NCI-H2196 (cell line): ENCODE measurements around the gene WFS1.
A peak's percentile ranks its signal among the peaks of the same experiment; 100 is the strongest.

Experiments used
- DNase-seq: peaks from one replicate; lab custom pipeline; 2025; ENCODE audit not compliant: unreplicated experiment; lab: John Stamatoyannopoulos, UW

Gene WFS1

DNA sequence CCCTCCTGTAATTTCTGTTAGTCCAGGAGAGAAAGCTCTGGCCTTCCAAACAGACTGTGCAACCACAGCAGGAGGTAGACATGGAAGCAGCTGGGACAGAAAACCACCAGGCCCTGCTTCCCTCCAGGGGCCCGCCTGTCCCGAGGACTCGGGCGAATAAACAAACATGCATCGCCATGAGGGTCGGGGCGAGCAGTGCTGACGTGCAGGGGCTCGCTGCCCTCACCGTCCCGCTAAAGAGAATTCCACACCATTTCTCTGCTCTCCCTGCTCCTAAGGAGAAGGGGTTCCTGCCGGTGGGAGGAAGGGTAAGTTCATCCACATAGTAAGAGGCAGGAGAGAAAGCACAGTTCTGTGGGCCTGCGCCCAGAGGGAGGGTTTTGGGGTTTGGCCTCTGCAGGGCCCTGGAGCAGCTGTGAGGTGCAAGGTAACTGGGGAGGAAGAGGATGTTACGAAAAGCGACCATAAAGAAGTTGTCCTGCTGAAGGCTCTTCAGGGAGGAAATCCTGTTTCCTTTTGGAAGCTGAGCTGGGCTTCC lies 54.9 kb downstream of the WFS1 start:
- no peak for DNase-seq

DNA sequence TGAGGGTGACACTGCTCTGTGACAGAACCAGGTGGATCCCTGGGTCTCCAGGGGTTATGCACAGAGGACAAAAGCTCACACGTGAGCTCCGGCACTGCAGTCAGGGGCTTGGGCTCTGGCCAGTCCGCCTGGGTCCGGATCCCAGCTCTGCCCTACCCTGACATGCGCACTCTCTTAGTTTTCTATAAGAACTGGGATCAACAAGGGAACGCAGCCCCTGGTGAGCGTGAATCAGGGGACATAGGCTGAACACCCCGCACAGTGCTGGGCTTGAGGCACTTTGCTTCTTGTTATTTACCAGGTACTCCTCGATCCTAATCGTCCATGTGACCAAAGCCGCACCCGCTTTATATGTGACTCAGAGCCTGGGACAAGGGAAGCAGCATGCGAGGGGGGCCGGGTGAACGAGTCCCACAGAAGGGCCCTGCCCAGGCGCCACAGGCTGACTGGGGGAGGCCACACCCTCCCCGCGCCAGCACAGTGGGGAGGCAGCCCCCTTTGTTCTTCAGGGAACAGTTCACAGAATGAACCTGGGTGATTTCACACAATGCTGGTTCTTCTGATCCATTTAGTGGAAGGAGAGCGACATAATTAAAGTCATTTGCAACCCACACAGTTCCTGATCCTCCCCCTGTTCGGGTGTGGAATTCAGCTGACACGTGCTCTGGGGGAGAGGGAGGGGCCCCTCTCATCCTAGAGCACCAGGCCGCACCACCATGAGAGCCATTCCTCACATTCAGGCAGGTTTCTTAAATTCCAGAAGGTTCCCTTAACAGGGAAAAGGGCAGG lies 55.5 kb downstream of the WFS1 start:
- DNase-seq, result no peak

DNA sequence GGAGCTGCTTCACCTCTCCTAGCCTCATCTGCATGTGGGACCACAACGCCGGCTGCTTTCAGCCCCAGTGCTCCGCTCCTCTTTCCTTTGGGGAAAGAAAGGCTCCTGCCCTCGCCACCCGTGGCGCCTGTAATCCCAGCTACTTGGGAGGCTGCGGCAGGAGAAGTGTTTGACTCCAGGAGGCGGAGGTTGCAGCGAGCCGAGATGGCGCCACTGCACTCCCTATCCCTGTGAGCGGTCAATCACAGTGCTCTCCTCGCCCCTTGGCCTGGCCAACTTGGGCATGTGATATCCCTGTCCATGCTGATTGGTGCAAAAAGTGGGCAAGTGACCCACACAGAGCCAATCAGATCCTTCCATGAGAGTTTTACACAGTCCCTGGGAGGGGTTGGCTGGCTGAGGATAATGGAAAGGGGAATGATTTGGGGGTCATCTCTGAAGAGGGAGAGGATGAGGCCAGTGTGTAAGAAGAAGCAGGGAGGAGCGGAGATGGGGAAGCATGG lies 56.2 kb downstream of the WFS1 start:
- no peak for DNase-seq

DNA sequence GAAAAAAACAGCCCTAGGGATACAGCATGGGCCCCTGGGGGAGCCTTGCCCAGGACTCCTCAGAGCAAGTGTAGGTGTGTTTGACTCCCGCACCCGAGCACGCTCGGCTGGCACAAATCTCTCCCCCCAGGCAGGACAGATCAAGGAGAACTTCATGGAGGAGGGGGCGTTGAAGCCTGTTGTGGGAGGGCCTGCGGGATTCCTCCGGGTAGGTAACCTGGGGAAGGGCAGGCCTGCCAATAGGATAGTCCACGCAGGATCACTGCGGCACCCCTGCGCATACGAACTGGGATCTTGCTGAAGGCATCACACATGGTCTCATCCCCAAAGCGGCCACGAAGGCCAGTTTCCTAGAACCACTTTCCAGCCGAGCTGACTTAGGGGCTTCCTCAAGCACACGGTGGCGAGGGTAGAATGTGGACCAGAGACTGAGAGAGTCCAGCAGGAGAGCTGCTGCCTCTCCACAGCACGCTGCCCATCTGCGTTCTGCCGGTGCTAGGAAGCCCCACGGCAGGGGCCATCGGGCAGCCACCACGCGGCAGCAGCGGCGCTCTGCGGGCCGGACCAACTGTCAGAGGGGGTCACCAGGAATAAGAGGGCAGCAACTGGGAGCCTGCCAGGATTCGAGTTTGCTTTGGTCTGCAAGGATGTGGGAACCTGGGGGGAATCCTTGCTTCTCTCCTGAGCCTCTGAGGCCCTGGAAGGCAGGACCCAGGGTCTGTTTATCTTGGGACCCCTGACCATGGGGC lies 56.8 kb downstream of the WFS1 start:
- DNase-seq, result no peak

DNA sequence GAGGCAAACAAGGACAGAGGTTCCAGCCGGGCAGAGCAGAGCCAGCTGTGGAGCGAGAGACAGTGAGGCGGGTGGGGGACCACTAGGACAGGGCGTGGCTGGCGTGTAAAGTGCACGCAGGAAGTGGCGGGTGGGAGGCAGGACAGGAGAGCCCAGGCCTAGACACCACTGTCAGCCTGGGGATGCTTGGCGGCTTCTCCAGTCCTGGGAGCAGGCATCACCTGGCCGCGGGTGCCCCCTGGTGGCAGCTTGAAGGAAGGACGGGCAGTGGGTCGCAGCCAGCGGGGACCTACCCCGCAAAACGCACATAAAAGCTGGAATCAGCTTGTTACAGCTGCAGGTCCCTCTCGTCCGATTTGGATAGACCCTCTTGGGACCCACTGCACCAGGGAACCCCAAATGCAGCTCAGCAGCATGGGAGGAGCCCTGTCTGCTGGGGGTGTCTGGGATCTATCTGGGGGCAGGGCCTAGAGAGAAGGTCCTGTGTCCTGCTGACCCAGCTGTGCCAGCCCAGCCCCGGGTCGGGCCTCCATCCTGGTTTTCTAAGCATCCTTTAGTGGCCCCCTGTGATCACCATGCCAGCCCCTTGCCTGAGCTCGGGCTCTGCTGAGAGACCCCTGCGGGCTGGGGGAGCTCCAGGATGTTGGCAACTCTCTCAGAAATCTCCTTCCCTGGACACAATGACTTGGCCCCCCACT lies 57.7 kb downstream of the WFS1 start:
- DNase-seq, result peak; percentile 77

DNA sequence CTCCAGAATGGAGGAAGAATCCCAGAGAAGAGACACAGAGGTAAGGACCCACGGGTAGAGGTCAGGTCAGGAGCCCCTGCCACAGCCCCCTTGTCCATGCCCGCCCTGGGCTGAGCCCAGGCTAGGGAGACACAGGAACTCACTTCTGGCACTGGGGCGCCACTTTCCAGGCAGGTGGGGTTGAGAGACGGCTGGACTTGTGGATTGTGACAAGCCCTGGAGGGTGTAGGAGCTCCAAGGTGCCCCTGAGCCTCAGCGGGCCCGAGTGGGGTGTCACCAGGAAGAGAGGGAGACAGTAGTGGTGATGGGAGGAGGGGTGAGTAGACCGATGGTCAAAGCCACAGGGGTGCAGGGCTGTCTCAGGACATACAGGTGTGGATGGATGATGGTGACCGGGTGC lies 58.9 kb downstream of the WFS1 start:
- no peak for DNase-seq

DNA sequence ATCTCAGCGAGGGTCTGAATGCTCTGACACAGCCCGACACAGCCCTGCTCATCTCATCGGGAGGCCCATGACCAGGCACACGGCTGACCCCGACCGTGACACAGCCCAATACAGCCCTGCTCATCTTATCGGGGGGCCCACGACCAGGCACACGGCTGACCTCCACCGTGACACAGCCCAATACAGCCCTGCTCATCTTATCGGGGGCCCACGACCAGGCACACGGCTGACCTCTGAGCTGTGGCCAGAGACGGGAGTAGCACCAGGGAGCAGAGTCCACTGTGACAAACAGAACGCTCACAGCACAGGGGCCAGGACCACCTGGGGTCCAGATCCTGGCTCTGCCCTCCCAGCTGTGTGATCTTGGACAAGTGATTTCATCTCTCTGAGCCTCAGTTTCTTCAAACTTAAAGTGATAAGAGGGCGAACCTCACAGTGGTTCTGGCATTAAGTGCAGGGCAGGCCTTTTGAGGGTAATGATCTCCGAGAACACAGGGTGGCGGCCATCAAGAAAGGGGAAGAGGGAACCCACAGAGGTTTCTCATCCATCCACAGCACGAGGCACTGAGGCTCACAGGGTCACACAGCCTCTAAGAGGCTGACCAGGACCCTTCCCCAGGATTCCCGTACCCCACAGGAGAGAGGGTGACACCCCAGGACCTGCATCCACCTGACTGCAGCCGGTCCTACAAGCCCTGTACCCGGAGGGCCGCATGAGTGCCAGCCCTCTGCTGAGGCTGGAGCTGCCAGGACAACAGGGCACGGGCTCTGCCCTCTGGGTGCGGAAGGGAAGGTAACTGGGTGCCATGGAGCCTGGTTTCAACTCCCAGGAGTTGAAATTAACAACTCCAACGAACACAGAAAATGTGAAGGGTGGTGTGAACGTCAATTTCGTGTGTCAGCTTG lies 60.1 kb downstream of the WFS1 start:
- DNase-seq, result no peak

DNA sequence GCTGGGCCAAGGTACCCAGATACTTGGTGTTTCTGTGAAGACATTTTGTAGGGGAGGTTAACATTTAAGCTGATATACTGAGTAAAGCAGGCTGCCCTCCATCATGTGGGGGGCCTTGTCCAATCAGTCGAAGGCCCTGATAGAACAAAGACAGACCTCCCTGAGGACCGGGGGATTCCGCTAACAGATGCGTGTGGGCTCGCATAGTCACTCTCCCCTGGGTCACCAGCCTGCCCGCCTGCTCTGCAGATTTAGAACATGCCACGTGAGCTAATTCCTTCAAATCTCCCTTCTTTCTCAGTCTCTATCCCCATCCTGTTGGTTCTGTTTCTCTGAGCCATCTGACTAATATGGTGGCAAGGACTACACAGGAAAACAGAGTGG lies 60.7 kb downstream of the WFS1 start:
- DNase-seq, result no peak

DNA sequence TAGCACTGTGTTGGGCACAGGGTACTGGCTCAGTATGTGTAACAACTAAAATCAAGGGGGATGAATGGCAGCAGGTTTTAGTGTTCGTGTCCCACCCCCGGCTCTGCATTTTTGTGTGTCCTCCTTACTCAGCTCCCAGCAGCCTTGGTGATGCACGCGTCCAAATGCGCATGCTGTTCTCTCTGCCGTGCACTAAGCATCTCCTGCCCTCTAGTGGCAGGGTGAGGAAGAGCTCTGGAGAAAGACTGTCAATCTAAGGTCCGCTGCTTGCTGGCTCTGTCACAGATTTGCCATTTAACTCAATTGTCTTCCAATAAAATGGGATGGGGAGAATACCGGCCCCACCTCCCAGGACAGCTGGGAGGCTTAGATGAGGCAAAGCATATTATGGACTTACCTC lies 61.4 kb downstream of the WFS1 start:
- peak; percentile 26 for DNase-seq

DNA sequence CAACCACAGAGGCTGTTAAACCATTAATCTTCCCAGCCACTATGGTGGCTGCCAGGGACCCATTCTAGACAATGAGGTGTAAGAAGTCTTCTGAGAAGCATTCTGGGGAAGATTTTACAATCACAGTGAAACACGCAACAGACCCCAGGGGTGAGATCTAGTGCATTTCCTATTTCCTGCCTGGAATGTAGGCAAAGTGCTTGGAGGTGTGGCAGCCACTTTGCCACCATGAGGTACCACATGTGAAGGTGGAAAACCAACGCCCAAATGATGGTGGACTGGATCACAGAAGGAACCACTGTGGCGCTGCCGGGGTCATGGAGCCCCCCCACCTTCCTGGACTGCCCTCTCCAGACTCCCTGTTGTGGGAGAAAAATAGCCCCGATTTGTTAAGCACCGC lies 61.8 kb downstream of the WFS1 start:
- DNase-seq, result no peak

DNA sequence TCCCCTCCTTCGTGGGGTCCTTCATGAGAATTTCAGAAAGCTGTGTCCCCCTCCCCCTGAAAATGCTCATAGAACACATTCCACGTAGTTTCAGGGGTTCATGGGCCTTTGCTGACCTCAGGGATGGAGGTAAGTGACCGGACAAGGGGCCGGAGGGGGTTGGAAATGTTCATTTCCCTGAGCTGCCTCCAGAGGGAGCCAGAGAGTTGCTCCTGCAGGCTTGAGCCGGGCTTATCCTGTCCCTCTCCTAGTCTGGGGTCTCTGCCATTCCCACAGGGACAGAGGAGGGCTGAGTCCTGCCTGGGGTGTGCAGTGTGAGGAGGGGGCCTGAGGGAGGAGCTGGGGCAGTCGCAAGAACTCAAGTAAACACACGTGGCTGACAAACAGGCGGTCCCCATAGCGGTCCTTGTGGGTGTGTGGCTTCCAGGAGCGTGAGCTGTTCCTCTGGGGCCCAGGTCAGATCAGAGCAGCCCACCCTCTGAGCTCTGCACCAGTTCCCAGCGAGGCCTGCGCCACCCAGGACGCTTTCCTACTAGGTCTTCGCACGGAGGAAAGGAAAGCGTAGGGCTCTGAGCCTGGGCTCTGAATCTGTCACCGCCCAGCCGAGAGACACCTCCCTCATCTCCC lies 62.5 kb downstream of the WFS1 start:
- peak; percentile 44 for DNase-seq

DNA sequence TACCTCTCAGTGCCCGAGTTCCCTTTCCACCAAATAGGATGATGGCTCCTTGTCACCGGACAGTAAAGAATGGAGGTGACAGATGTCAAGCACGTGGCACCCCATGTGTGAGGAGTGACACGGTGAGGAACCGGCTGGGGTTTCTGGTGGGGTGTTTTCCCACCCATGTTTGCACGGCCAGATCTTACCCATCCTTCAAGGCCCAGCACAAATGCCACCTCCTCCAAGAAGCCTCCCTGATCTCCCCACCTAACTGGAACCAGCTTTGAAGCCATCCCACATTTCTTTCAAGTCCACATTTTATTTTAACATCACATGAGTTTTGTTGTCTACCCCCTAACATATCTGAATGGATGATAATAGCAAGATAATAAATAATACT lies 63.0 kb downstream of the WFS1 start:
- DNase-seq, result no peak

DNA sequence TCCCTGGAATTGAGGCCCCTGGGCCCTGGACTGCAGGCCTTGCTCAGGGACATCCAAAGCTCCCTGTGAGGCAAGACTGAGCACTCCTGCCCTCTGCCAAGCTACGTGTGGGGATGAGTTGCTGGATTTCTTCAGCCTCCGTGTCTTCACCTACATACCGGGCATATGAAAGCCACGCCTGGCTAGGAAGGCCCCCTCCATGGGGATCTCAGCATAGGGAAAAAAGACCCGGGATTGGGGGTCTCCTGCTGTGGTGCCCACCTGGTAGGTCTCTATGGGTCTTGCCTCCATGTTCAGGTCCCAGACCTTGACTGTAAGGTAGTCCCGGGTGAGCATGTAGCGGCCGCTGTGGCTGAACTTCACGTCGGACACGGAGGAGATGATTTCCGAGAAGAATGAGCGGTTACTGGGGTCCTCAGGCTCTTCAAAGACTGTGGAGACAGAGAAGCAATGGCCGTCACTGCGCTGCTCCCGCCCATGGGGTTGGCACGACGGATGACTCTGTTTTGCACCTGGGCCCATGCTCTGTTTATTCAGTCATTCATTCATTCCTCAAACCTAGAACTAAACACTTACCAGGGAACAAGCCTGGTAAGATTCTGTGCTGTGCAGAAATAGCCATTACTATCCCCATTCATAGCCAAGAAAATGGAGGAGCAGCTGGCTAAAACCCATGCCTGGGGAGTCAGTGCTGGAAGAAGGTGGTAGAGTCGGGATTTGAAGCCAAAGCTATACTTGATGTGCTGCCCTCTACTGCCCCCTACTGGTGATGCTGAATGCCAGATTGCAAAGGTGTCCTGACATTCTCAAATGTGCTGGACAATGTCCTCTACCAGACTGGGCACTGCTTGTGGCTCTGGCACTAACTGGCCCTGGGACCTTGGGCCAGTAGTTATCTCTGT lies 63.9 kb downstream of the WFS1 start:
- DNase-seq, result no peak

DNA sequence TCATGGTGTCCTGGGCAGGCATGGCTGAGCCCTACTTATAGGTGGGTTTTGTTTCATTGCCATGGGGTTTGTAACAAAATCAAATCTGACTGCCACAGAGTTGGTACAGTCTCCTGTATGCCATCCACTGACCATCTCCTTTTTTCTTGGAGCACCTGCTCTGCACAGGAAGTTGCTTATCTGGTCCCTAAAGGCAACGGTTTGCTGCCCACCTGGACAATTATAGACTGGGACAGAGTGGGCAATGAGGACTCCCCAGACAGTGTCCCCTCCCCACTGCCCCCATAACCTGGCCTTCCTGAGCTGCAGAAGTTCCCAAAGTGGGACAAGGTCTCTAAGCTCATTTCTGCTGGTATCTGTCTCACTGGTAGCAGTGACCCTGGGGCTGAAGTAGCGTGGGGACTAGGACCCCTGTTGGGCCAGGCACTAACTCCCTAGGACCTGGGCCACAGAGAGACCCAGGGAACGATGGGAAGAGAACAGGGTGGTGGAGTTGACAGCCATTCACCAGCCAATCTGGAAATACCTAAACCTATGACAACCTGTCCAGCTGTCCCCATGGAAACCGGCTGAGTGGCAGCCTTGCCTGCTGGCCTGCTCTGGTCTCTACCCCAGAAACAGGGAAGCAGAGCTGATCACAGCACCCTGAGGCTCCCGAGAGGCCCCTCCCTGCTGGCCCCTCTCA lies 64.7 kb downstream of the WFS1 start:
- no peak for DNase-seq

DNA sequence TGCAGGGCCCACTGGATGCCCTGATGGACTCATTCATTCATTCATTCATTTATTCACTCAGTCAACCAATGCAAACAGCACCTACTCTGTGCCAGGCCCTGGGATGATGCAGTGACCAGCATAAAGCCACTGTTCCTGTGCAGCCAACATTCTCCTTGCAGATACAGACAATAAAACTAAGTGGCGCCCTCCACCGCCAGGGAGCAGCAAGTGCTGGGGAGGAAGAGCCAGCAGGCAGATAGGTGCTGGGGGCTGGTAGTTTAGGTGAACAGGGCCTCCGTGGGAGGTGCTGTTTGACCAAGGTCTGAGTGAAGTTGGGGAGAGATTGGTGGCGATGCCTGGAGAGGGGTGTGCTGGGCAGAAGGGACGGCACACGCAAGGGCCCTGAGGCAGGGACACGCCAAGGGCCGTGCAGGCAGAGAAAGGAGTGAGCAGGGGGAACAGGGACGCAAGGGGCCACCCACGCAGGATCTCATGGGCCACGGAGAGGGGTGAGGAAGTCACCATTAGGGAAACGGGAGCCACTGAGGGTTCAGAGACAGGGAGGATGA lies 65.5 kb downstream of the WFS1 start:
- DNase-seq, result no peak

DNA sequence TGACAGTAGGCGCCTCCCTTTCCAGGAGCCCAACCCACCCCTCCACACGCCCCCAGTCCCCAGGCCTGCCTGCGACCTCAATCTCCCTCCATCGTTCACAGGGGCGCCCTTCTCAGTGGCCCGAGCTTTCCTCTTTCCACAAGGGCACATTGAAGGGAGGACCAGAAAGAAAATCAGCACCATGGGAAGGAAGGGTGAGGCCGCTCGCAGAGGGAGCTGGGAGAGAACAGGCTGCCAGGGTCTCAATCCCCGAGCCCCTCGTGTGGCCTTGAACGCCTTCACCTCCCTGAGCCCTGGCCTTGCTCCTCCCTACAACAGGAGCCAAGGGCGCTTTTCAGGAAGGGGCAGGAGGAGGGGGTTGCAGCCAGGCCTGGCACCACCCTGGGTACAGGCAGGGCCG lies 66.5 kb downstream of the WFS1 start:
- DNase-seq, result no peak

DNA sequence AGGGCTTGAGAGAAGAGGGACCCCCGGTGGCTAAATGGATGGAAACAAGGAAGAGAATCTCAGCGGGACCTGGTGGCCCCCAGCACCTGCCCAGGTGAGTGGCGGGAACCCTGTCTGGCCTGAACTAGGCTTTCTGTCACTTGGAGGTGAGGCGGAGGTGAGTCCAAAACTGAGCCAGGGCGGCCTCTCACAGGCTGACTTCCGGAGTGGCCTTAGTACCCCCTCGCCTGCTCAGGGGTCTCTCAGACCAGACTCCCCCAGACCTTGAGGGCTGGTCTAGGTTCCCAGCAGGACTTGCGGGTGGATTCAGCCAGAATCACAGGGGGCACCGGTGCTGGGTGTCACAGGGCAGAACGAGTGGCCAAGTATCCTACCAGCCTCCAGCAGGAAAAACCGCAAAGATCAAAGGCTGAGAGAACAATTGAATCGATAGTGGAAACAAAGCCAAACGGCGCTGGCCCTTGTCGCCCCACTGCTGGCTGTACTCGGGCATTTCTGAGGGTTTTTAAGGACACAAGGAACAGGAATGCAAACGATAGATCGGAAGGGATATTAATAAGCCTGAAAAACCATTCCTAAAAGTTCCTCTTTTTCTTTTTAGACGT lies 67.8 kb downstream of the WFS1 start:
- no peak for DNase-seq
